Stimulated activated CD8-positive, alpha-beta memory T cell treated with anti-CD3 and anti-CD28 coated beads, Interleukin-12 subunit alpha, Interleukin-12 subunit beta, amount 100 ng/mL, for 24 hours (primary cell): Measurements from ENCODE around the gene ANKRD26.
"Not testable (repeated sequence)": the region's sequence is repeated elsewhere in the genome, so short reads cannot be mapped to it uniquely, and the experiment has no call there.

Source experiments
- DNase-seq: peaks from one replicate; pipeline ENCODE4 v3.0.0-alpha.2; 2020; ENCODE audit errors: extremely low read depth

The ANKRD26 gene

GRCh38 chr10:27099916-27100812 lies at the start of gene ANKRD26:
Gene ANKRD26, minus strand, starts transcription at chr10:27100494. Its CDS starts 168 bp downstream, at chr10:27100326.
- DNase-seq, result peak; percentile 94

GRCh38 chr10:27147701-27148100 lies 47.4 kb upstream of the ANKRD26 start:
- no peak for DNase-seq

GRCh38 chr10:27145937-27146336 lies 45.6 kb upstream of the ANKRD26 start:
- no peak for DNase-seq

- DNase-seq, result no peak
Observed at GRCh38 chr10:27143686-27144085, 43.4 kb upstream of the ANKRD26 start.

- DNase-seq, result no peak
Observed at GRCh38 chr10:27138277-27138676, 38.0 kb upstream of the ANKRD26 start.

GRCh38 chr10:27134371-27134770 lies 34.1 kb upstream of the ANKRD26 start:
- DNase-seq, result no peak

GRCh38 chr10:27108165-27108564 lies 7.9 kb upstream of the ANKRD26 start:
- no peak for DNase-seq

- no peak for DNase-seq
Observed at GRCh38 chr10:27104919-27105318, 4.6 kb upstream of the ANKRD26 start.

GRCh38 chr10:27100813-27101347 lies 586 bp upstream of the ANKRD26 start:
- no peak for DNase-seq

GRCh38 chr10:27099448-27099847 lies 846 bp downstream of the ANKRD26 start:
- DNase-seq, result no peak

GRCh38 chr10:27088119-27089044 lies 11.9 kb downstream of the ANKRD26 start:
- DNase-seq, result no peak

GRCh38 chr10:27072436-27073114 lies 27.7 kb downstream of the ANKRD26 start:
- DNase-seq, result no peak

- no peak for DNase-seq
Observed at GRCh38 chr10:27068217-27068891, 31.9 kb downstream of the ANKRD26 start.

- no peak for DNase-seq
Observed at GRCh38 chr10:27065084-27065483, 35.2 kb downstream of the ANKRD26 start.

- DNase-seq, result no peak
Observed at GRCh38 chr10:27052656-27053055, 47.6 kb downstream of the ANKRD26 start.

GRCh38 chr10:27045247-27045646 lies 55.0 kb downstream of the ANKRD26 start:
- not testable (repeated sequence) for DNase-seq

- no peak for DNase-seq
Observed at GRCh38 chr10:27041196-27041595, 59.1 kb downstream of the ANKRD26 start.

GRCh38 chr10:27038168-27038567 lies 62.1 kb downstream of the ANKRD26 start:
- DNase-seq, result no peak

GRCh38 chr10:27035163-27035562 lies 65.1 kb downstream of the ANKRD26 start:
- DNase-seq, result no peak

GRCh38 chr10:27030060-27030459 lies 70.2 kb downstream of the ANKRD26 start:
- no peak for DNase-seq

GRCh38 chr10:27022048-27022447 lies 78.2 kb downstream of the ANKRD26 start:
- DNase-seq, result no peak
